PC-3 (cell line): ENCODE measurements around the gene KRT80. TPM values are rescaled to one million over a fixed set of nuclear protein-coding genes. Genes with fewer than 3 reads are reported as not detected.
"Not testable (repeated sequence)": the region's sequence is repeated elsewhere in the genome, so short reads cannot be mapped to it uniquely, and the experiment has no call there.

Experiments
- ATAC-seq: fragments of 200-7000 bp; cut with Tn5 transposase; 2 replicates; pipeline ENCODE4 v1.9.1; 2020; ENCODE audit warnings: mild to moderate bottlenecking, moderate library complexity
- Bru-seq: library from RNA; stranded (reverse); fragments of 400-500 nt; gene quantifications from one replicate; lab custom pipeline; 2021; lab: Mats Ljungman, UMichigan
- BruChase-seq, 2 experiments: library from RNA; stranded (reverse); fragments of 400-500 nt; gene quantifications; one replicate each; lab custom pipeline; 2021; lab: Mats Ljungman, UMichigan
- BruUV-seq: library from RNA; stranded (reverse); fragments of 400-500 nt; replicated peaks from 2 replicates; lab custom pipeline; 2021; lab: Mats Ljungman, UMichigan
- CTCF ChIA-PET: fragments of 300-600 bp; sonication (Branson Sonifier 250); formaldehyde crosslinking; loops from one replicate; lab custom pipeline; 2022; ENCODE audit warnings: antibody characterized with exemption; lab: Charles Lee
- POLR2A ChIA-PET: fragments of 300-600 bp; sonication (Branson Sonifier 250); formaldehyde crosslinking; loops from one replicate; lab custom pipeline; 2022; ENCODE audit warnings: antibody characterized with exemption; ENCODE audit not compliant: unreplicated experiment; lab: Charles Lee
- DNase-seq: peaks from one replicate; pipeline ENCODE4 v3.0.0-alpha.2; 2015
- H2AFZ ChIP-seq: fragments of 300-600 bp; sonication (generic); 2 replicates; pipeline ENCODE4 v1.6.0; 2016; ENCODE audit warnings: antibody characterized with exemption, low read length
- H3F3A ChIP-seq: fragments of 300-600 bp; sonication (generic); one replicate; pipeline ENCODE4 v1.6.0; 2017; ENCODE audit warnings: antibody characterized with exemption, low read length, control low read depth, mild to moderate bottlenecking; ENCODE audit not compliant: unreplicated experiment
- H3K27ac ChIP-seq: fragments of 300-600 bp; sonication (generic); 2 replicates; pipeline ENCODE4 v1.5.1; 2016; ENCODE audit warnings: mild to moderate bottlenecking, low read length
- H3K27me3 ChIP-seq: fragments of 300-600 bp; sonication (generic); 2 replicates; pipeline ENCODE4 v1.6.1; 2016; ENCODE audit warnings: low read length, mixed read lengths
- H3K36me3 ChIP-seq: fragments of 300-600 bp; sonication (generic); 2 replicates; pipeline ENCODE4 v1.6.1; 2016; ENCODE audit warnings: low read depth, mixed run types, low read length, mixed read lengths
- H3K4me1 ChIP-seq: fragments of 300-600 bp; sonication (generic); 2 replicates; pipeline ENCODE4 v1.5.1; 2016; ENCODE audit warnings: low read length; ENCODE audit not compliant: insufficient read depth
- H3K4me2 ChIP-seq: fragments of 300-600 bp; sonication (generic); 2 replicates; pipeline ENCODE4 v1.6.0; 2016; ENCODE audit warnings: low read length
- H3K4me3 ChIP-seq: fragments of 300-600 bp; sonication (generic); 2 replicates; pipeline ENCODE4 v1.5.1; 2016; ENCODE audit warnings: mild to moderate bottlenecking, low read length, mixed read lengths
- H3K79me2 ChIP-seq: fragments of 300-600 bp; sonication (generic); 2 replicates; pipeline ENCODE4 v1.6.1; 2017; ENCODE audit warnings: low read length, mixed read lengths
- H3K9ac ChIP-seq: fragments of 300-600 bp; sonication (generic); 2 replicates; pipeline ENCODE4 v1.6.0; 2016; ENCODE audit warnings: mild to moderate bottlenecking, low read length
- H3K9me2 ChIP-seq: fragments of 300-600 bp; sonication (generic); replicated peaks from 2 replicates; pipeline ENCODE4 v1.6.1; 2016; ENCODE audit warnings: mixed run types, low read length, mixed read lengths
- H3K9me3 ChIP-seq: fragments of 300-600 bp; sonication (generic); 2 replicates; pipeline ENCODE4 v1.6.1; 2016; ENCODE audit warnings: low read length, mixed read lengths
- H4K20me1 ChIP-seq: fragments of 300-600 bp; sonication (generic); 2 replicates; pipeline ENCODE4 v1.6.1; 2016; ENCODE audit warnings: low read length, mixed read lengths
- EZH2 ChIP-seq: fragments of 300-600 bp; sonication (generic); IDR thresholded peaks from one replicate; pipeline ENCODE4 v1.6.1; 2017; ENCODE audit warnings: antibody characterized with exemption, mild to moderate bottlenecking, low read length; ENCODE audit not compliant: unreplicated experiment
- EZH2phosphoT487 ChIP-seq: fragments of 300-600 bp; sonication (generic); IDR thresholded peaks from 2 replicates; pipeline ENCODE4 v1.6.1; 2018; ENCODE audit warnings: mild to moderate bottlenecking, antibody characterized with exemption, low read length, borderline replicate concordance
- intact Hi-C: fragments of 100-400 bp; cut with micrococcal nuclease; formaldehyde crosslinking; loops from 2 replicates; pipeline ENCODE4 v1.9.0; 2023
- long read RNA-seq: library from polyadenylated mRNA; unstranded; transcript quantifications from one replicate; pipeline ENCODE4 v2.0.0, GENCODE V29; 2021; ENCODE audit not compliant: unreplicated experiment
- total RNA-seq: library from RNA; depleted of rRNA; stranded (reverse); fragments of >200 nt; gene quantifications from 2 replicates; pipeline ENCODE4 v1.2.3, GENCODE V29; 2014; rRNA removed
- TF ChIP-seq, protein P1 (sequence below): fragments of 300-600 bp; sonication (generic); conservative IDR thresholded peaks from 2 replicates; pipeline ENCODE4 v1.5.1; 2017; ENCODE audit warnings: antibody characterized with exemption, low read depth, mild to moderate bottlenecking, low read length

KRT80 gene
- total RNA-seq (19.8 and 30.1 TPM in 2 replicates), Bru-seq, nascent RNA (percentile 77 among the genes with signal in this experiment), BruChase-seq, experiment 1, labeled RNA remaining after a 6-hour chase (percentile 89 among the genes with signal in this experiment), BruChase-seq, experiment 2, labeled RNA remaining after a 2-hour chase (percentile 78 among the genes with signal in this experiment)
- long read RNA-seq, partial matches to known transcripts = 6 of 32 reads
- long read RNA-seq, other reads (novel, unspliced or antisense) = 20 of 32 reads

DNA sequence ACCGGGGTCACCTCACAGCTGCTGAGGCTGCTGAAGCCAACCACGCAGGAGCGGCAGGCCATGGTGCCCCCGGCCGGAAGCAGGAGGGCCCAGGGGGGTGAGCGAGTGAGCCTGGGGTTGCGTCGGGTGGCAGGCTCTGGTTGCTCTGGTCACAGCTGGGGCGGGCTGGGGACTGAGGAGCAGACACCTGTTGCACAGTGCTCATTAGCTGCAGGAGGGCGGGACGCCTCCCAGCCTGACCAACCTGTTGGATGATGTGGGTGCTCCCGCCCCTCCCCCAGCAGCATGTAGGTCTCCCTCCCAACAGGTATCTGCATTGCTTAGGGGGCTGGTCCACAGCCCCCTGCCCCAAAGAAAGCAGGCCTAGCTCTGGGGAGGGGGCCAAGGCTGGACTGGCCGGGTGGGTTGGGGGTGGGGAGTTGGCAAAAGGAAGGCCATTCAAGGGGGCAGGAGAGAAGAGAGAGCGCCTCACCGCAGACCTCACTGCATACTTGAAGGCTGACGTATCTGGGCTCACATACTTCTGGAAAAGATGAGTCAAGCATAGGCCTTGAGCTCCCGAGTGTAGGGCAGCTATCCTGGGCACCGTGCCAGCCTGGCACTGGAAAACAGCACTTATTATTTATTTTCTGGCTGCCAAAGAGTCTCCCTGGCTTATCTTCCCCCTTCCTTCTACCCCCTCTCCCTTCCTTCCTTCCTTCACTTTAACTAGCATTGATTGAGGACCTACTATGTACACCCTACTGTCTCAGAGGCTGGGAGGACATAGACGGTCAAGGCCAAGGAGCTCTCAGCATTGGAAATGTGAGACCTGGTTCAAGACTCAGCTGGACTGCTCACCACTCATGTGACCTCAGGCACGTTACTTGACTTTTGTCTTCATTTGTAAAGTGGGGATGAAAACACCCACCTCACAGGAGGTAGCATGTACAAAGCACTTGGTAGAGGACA, at the start of gene KRT80:
TSS of gene KRT80 (minus strand) at position 174 of the 951 bp plus-strand sequence. CDS start at position 62, 112 bp downstream.
- Histone ChIP-seq H3K9me2 (no peaks in the 10 kb centered on the region), H4K20me1 (no peaks in the 10 kb centered on the region), H3K27me3 (no peaks in the 10 kb centered on the region), H3K79me2 (peaks cover 48% of the 10 kb centered on the region), H2AFZ (no peak within 1 kb of the TSS), H3K9me3 (no peaks in the 10 kb centered on the region), H3K27ac (peak within 1 kb of the TSS; percentile 69), H3K4me3 (peak within 1 kb of the TSS; percentile 78), H3F3A (no peaks in the 10 kb centered on the region), H3K4me1 (peaks cover 81% of the 10 kb centered on the region), H3K4me2 (peak within 1 kb of the TSS; percentile 94), H3K36me3 (peaks cover 5% of the 10 kb centered on the region; the same call in 1 of the 2 replicates), H3K9ac (peak within 1 kb of the TSS; percentile 68)
- intact Hi-C loops = loop anchor here (1.0 to 2.0 kb wide), 3 partner anchors 26 to 88 kb away; no protein-coding TSS in a partner anchor
- BruUV-seq = TSS peak; percentile 19
- DNase-seq (peak; percentile 99), ATAC-seq (peak; percentile 86)
- ChIA-PET POLR2A (interaction anchor here (0.6 to 1.0 kb wide), 6 partner anchors 16 to 1544 kb away, joined by 3 to 9 read pairs (median 4); no protein-coding TSS in a partner anchor), CTCF (interaction anchor here (0.6 to 1.2 kb wide), 5 partner anchors 16 to 123 kb away, joined by 3 to 7 read pairs (median 3); no protein-coding TSS in a partner anchor)
- TF ChIP-seq EZH2phosphoT487 (no peak), EZH2 (no peak)
- TF ChIP-seq, protein P1, sequence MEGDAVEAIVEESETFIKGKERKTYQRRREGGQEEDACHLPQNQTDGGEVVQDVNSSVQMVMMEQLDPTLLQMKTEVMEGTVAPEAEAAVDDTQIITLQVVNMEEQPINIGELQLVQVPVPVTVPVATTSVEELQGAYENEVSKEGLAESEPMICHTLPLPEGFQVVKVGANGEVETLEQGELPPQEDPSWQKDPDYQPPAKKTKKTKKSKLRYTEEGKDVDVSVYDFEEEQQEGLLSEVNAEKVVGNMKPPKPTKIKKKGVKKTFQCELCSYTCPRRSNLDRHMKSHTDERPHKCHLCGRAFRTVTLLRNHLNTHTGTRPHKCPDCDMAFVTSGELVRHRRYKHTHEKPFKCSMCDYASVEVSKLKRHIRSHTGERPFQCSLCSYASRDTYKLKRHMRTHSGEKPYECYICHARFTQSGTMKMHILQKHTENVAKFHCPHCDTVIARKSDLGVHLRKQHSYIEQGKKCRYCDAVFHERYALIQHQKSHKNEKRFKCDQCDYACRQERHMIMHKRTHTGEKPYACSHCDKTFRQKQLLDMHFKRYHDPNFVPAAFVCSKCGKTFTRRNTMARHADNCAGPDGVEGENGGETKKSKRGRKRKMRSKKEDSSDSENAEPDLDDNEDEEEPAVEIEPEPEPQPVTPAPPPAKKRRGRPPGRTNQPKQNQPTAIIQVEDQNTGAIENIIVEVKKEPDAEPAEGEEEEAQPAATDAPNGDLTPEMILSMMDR = no peak

DNA sequence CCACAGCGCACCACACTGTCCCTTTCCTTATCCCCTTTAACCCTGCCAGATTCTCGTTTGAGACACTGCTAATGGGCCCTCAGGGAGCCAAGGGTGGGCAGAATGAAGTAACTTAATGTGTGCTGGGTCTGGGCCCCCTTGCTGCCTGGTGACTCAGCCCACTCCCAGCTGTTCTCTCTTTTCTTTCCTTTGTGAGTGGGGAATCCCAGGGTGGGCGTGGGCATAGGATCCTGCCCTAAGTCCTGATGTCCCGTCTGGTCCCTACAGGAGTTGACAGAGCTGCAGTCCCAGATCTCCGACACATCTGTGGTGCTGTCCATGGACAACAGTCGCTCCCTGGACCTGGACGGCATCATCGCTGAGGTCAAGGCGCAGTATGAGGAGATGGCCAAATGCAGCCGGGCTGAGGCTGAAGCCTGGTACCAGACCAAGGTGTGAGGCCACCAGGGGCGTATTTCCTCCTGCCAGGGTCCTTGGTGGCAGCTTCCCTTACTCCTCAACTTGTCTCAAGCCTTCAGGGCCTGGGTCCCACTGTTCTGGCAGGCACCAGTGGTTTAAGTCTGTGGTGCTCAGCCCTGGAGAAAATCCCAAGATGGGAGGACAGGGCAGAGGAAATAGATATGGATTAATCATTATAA, 49.5 kb upstream of the KRT80 start:
- peak overlapping the region; percentile 46 for H3K27ac ChIP-seq
- H3F3A ChIP-seq = peaks cover 34% of the 10 kb centered on the region
- ChIA-PET POLR2A (interaction anchor here (0.6 kb wide), 3 partner anchors 19 to 55 kb away, joined by 3 to 8 read pairs (median 3); no protein-coding TSS in a partner anchor), CTCF (no interaction called here)
- H3K4me2 ChIP-seq = peak overlapping the region; percentile 22
- H3K9ac ChIP-seq = no peak overlapping the region
- intact Hi-C loops = no loop called here
- H3K4me3 ChIP-seq = no peak overlapping the region
- peaks cover 70% of the 10 kb centered on the region for H3K36me3 ChIP-seq
- H4K20me1 ChIP-seq = peaks cover 12% of the 10 kb centered on the region
- ATAC-seq (no peak), DNase-seq (peak; percentile 32)
- peaks cover 23% of the 10 kb centered on the region for H3K79me2 ChIP-seq
- no peaks in the 10 kb centered on the region for H3K27me3 ChIP-seq
- no peak overlapping the region for H2AFZ ChIP-seq
- no peak for TF ChIP-seq EZH2phosphoT487
- no peaks in the 10 kb centered on the region for H3K9me3 ChIP-seq
- no TSS peak for BruUV-seq
- H3K9me2 ChIP-seq = no peaks in the 10 kb centered on the region
- H3K4me1 ChIP-seq = peaks cover 92% of the 10 kb centered on the region

DNA sequence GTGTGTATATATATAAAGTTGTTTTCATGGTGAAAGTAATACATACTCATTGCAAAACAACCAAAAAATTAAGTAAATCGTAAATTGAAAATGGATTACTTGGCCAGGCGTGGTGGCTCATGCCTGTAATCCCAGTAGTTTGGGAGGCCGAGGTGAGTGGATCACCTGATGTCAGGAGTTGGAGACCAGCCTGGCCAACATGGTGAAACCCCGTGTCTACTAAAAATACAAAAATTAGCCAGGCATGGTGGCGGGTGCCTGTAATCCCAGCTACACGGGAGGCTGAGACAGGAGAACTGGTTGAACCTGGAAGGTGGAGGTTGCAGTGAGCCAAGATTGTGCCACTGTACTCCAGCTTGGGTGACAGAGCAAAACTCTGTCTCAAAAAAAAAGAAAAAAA, 48.4 kb upstream of the KRT80 start:
- H2AFZ ChIP-seq, H3K4me2 ChIP-seq, H3K27me3 ChIP-seq, intact Hi-C loops, POLR2A ChIA-PET, BruUV-seq, H3K9me2 ChIP-seq, H3K9ac ChIP-seq, H3K9me3 ChIP-seq, CTCF ChIA-PET, DNase-seq, ATAC-seq, H3K4me3 ChIP-seq: not testable (repeated sequence)
- Histone ChIP-seq H3K36me3 (peaks cover 67% of the 10 kb centered on the region), H3F3A (peaks cover 26% of the 10 kb centered on the region), H3K4me1 (peaks cover 91% of the 10 kb centered on the region), H3K79me2 (peaks cover 32% of the 10 kb centered on the region), H4K20me1 (peaks cover 18% of the 10 kb centered on the region), H3K27ac (peak overlapping the region; percentile 91)
